ENCODE results near the gene NFATC2. TPM values are rescaled to one million over a fixed set of nuclear protein-coding genes. Genes with fewer than 3 reads are reported as not detected.
"Not testable (repeated sequence)": the region's sequence is repeated elsewhere in the genome, so short reads cannot be mapped to it uniquely, and the experiment has no call there.

The NFATC2 gene
- total RNA-seq, 2 donors from 2014 or later: 11.9 to 24.5 TPM

- ATAC-seq (ENCODE audit: insufficient number of reproducible peaks, low FRiP score, low read depth): peak; percentile 54
- Histone ChIP-seq H3K27me3 (replicated peaks; ENCODE audit: insufficient read depth) (no peaks in the 10 kb centered on the region), H3K9me3 (no peaks in the 10 kb centered on the region), H3K36me3 (no peaks in the 10 kb centered on the region), H3K4me1 (ENCODE audit: control insufficient read depth in 1 of 2, low read depth in 2 of 2) (peaks cover 13 to 28% of the 10 kb centered on the region in 2 donors), H3K4me3 (peak overlapping the region; percentile 69), H3K27ac (peak overlapping the region; percentile 53)
- no peak for TF ChIP-seq CTCF (IDR thresholded peaks at IDR 0.05)
- DNase-seq (ENCODE audit: low spot score): peak; percentile 42
Measured at GRCh38 chr20:51541189-51542032, 1.1 kb downstream of the NFATC2 start.

GRCh38 chr20:51540580-51540979, 1.9 kb downstream of the NFATC2 start:
- Histone ChIP-seq H3K27ac (peak overlapping the region; percentile 53), H3K9me3 (no peaks in the 10 kb centered on the region), H3K36me3 (no peaks in the 10 kb centered on the region), H3K4me3 (peak overlapping the region; percentile 69), H3K27me3 (replicated peaks; ENCODE audit: insufficient read depth) (no peaks in the 10 kb centered on the region), H3K4me1 (ENCODE audit: control insufficient read depth in 1 of 2, low read depth in 2 of 2) (peaks cover 13 to 28% of the 10 kb centered on the region in 2 donors)
- ATAC-seq (ENCODE audit: insufficient number of reproducible peaks, low FRiP score, low read depth) (no peak), DNase-seq (ENCODE audit: low spot score) (no peak)
- TF ChIP-seq CTCF (IDR thresholded peaks at IDR 0.05): no peak

- not testable (repeated sequence) for H3K9me3 ChIP-seq; H3K4me3 ChIP-seq; H3K27ac ChIP-seq; H3K36me3 ChIP-seq; H3K27me3 ChIP-seq (replicated peaks; ENCODE audit: insufficient read depth); DNase-seq (ENCODE audit: low spot score); ATAC-seq (ENCODE audit: insufficient number of reproducible peaks, low FRiP score, low read depth)
- peaks cover 13 to 28% of the 10 kb centered on the region in 2 donors for H3K4me1 ChIP-seq (ENCODE audit: control insufficient read depth in 1 of 2, low read depth in 2 of 2)
Measured at GRCh38 chr20:51540074-51540473, 2.4 kb downstream of the NFATC2 start.

- Histone ChIP-seq H3K9me3 (no peaks in the 10 kb centered on the region), H3K4me3 (no peak overlapping the region), H3K27me3 (replicated peaks; ENCODE audit: insufficient read depth) (no peaks in the 10 kb centered on the region), H3K27ac (no peak overlapping the region), H3K36me3 (no peaks in the 10 kb centered on the region), H3K4me1 (ENCODE audit: control insufficient read depth in 1 of 2, low read depth in 2 of 2) (peaks cover 9 to 30% of the 10 kb centered on the region in 2 donors)
- TF ChIP-seq CTCF (IDR thresholded peaks at IDR 0.05): no peak
- ATAC-seq (ENCODE audit: insufficient number of reproducible peaks, low FRiP score, low read depth) (no peak), DNase-seq (ENCODE audit: low spot score) (no peak)
Measured at GRCh38 chr20:51536116-51537069, 6.1 kb downstream of the NFATC2 start.

GRCh38 chr20:51535674-51536073, 6.8 kb downstream of the NFATC2 start:
- Histone ChIP-seq H3K4me3 (no peak overlapping the region), H3K27me3 (replicated peaks; ENCODE audit: insufficient read depth) (no peaks in the 10 kb centered on the region), H3K9me3 (no peaks in the 10 kb centered on the region), H3K27ac (no peak overlapping the region), H3K4me1 (ENCODE audit: control insufficient read depth in 1 of 2, low read depth in 2 of 2) (peaks cover 5 to 23% of the 10 kb centered on the region in 2 donors), H3K36me3 (no peaks in the 10 kb centered on the region)
- DNase-seq (ENCODE audit: low spot score) (no peak), ATAC-seq (ENCODE audit: insufficient number of reproducible peaks, low FRiP score, low read depth) (no peak)
- TF ChIP-seq CTCF (IDR thresholded peaks at IDR 0.05): no peak
